Stimulated activated CD4-positive, alpha-beta T cell treated with anti-CD3 and anti-CD28 coated beads, Interleukin-4, amount 100 ng/mL, for 48 hours (primary cell): ENCODE data around the gene DLX4.

Experiments used
- DNase-seq, 2 donors: peaks; one replicate each; pipeline ENCODE4 v3.0.0-alpha.2; 2020; ENCODE audit warnings: low read depth in 2 of 2

The DLX4 gene

DNA sequence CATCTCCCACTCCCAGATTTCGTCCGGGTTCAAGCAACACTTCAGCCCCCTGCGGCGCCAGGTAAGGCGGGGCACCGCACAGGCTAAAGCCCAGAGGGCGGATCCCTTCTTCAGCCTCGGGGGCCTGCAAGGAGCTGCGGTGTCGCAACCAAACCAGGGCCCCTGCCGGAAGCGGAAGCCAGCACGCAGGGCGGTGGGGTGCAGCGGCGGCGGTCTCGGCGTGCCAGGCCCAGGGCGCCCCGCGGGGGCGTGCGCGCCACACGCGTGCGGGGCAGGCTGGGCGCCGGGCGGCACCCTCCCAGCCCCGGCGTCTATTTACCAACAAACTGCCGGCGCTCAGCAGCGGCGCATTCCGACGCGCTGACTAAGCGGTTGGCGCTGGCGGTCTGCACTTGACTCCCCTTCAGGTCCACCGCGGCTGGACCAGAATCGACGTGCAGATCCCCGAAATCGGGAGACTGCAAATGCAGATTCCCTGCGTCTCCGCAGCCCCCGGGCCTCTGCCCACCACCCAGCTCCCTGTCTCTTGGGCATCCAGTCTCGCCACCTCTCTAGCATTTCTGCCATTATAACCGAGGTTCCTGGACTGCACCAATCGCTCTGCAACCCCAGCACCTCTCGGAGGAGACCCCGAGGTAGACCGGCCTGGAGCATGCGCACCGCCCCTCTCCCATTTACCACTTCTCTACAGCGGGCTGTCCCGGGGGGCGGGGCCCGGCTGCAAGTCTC lies 421 bp upstream of the DLX4 start:
- peak; percentile 64 to 69 for DNase-seq

DNA sequence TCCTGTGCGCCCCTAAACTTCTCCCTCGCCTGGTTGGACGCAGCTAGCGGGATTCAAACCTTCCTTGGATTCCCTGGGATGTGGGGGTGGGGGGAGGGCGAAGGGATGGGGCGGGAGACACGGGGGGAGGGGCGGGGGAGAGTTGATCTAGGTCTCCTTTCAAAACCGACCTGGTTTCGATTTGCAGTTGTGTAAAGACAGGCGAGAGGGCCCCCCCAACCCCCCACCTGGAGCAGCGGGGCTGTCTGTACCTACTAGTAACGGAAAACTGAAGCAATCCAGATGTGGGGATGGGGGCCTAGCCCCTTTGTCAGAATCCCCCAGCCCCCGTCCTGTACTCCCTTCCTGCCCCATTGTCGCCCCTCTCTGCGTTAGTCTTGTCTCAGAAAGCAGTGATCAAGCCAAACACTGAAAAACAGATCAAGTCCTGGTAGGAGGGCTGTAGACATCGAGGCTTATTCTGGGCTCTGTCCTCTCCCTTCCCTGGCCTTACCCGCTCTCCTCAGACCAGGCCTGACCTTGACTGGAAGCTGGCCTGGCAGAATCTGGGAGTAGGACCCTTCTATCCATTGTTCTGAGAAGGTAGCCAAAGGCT lies 902 bp downstream of the DLX4 start:
- DNase-seq = no peak

DNA sequence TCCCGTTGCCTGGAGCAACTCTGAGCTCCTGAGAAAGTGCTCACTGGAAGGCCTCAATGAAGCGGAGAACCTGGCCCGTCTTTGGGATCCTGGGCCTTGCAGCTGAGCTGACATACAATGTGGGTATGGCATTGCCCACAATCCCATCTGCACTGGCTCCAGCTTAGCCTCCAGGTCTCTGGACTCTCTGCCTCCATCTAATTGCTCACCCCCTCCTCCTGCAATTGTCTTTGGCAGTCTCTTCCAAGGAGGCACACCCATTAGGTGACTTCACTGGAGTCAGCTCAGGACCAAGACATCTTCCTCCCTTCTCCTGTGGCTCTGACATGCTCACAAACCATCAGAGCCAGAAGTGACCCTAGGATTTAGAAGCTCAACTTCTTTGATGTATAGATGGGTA lies 1.5 kb downstream of the DLX4 start:
- no peak for DNase-seq

DNA sequence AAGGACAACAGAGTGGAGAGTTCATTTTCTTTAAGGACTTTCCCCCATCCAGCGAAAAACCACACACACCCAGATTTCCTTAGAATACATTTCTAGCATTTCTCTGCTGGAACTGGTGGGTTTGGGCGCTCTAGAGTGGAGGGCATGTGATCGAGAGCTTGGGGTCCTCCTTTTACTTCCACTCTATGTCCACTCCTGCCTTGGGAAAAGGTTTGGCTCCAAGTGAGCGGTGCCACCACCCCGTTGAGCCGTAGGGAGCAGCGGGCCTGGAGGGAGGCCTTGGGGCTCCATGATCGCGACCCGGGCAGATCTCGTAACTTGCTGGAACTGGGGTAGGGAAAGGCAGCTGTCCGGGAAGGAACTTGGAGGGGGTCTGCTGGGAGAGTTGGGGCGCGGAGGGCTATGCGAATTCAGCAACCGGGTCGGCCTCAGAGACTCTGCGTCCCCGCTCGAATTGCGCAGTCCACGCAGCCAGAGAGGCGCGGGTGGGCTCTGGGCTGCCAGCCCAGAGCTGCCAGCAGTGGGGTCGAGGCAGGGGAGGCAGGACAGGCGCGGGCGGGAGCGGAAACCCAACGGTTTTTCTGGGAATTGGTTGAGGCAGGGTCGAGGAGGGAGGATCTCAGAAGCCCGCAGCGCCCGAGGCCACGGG lies 2.3 kb downstream of the DLX4 start:
- DNase-seq = no peak

DNA sequence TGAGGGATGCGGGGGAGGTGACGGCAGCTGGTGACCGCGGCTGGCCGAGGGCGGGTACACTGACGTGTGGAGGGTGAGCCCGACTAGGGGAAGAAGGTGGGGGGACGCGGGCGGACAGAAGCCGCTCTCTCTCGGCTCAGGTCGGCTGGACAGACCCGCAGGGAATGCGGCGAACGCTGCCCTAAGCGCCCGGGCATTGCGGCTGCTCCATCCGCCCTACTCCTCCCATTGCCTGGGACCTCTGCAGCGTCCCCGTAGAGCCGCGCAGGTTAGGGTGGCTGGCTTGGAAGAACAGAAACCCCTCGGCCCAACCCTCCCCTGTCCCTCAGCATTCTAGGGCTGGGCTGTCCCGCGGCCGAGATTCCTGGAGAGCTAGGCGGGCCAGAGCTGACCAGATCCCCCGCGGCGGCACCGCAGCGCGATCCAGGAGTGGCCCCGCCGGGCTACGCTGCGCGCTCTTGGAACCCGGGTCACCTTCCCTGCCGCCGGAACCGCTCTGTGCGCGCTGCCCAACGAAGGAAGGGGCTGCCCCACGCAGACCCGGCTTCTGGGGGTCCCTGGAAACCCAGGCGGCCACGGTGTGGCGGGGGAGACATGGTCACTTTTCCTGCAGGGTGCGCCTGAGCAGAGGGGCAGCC lies 3.0 kb downstream of the DLX4 start:
- DNase-seq = no peak

DNA sequence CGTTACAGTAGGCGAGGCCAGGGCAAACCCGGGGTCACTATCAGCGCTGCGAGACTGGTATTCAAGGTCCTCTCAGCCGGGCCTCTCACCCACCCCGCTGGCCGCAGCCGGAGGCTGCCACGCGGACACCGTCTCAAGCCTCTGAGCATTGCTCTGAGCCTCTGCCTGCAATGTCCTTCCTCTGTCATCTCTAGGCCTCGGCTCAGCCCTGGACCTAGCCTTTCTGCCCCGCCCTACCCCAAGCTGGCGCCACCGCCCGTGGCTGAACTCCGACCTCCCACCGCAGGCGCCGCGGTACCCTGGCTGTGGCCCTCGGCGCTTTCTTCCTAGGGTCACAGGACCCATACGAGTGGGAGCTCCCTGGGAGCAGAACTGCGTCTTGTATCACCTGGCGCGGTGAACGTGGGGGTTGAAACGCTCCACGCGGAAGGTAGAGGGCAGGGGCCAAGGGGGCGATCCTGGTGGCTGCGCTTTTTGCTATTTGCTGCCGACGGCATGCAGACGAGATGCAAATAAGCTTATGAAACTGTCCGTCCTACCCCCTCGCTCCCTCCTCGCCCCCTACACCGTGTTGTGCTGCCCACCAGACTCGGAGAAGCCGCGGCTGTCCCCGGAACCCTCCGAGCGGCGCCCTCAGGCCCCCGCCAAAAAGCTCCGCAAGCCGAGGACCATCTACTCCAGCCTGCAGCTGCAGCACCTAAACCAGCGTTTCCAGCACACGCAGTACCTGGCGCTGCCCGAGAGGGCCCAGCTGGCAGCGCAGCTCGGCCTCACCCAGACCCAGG lies 3.7 kb downstream of the DLX4 start:
- no peak for DNase-seq

DNA sequence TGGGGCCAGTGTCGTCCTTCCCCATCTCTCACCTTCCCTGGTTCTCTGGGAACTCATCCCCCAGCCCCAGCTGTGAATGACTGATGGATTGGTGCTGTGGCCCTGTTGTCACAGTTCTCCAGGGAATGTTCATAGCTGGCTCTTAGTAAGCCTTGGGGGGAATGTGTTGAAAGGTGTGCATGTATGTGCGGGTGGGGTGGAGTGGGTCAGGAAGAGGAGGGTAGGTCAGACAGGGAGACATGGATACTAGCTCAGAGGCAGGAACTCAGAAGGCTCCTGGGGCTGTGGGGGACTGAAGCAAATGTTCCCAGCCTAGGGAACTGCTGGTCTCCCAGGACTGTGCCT lies 4.3 kb downstream of the DLX4 start:
- no peak for DNase-seq

DNA sequence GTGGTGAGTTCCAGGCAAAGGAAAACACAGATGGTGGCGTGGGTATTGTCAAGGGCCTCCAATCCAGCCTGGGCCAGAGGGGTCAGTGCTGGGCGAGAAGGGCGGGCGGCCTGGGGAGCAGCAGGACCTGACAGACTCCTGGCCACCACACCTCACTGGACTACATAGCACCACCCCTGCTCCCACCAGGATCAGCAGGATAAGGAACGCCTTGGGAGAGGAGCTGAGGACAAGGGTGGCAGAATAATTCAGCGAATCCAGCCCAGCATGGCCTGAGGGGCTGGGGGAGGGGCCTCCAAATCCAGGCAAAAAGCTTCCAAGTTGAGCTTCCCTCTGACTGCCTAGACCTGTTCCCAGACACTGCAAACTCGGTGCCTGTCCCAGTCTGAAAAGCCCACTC lies 6.5 kb downstream of the DLX4 start:
- DNase-seq = no peak

DNA sequence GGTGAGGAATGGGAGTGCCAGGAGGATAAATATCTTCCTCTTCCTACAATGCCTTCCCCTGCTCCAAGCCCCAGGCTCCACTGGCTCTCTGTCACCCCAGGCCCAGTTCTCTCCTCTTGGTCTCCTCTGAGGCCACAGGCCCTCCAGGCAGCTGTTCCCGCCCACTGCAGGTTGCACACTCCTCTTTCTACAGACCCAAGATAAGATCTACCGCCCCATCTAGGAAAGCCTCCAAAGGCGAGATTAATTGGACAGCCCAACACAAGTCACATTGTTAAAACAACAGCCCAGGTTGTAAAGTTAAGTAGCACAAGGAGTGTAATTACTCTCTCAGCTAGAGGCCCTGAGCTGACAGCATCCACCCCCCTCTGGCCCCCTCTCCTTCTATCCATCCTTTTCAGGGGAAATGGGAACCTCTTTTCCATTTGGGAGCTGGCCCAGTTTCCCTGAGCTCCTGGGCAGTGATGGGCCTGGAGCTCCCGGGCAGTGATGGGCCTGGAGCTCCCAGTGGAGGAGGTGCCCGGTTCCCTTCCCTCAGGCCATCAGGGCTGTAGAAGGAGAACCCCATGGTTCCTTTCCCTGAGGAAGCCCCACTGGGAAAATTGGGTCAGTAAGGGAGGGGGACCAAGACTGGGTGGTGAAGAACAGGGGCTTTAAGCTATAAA lies 7.3 kb downstream of the DLX4 start:
- DNase-seq = no peak

DNA sequence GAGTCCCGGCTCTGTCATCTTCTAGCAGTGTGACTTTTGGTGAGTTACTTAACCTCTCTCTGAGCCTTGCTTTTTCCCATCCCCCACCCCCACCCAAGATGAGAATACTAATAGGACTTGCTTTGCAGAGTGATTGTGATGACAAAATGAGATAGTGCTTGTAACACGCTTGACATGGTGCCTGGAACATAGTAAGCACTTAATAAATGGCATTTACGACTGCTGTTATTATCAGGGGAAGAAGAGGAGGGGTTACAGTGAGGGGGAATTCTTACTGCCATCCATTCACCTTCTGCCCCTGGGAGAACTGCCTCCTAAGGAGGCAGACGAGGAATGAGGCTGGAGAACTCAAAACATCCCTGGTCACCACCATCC lies 7.8 kb downstream of the DLX4 start:
- no peak for DNase-seq

DNA sequence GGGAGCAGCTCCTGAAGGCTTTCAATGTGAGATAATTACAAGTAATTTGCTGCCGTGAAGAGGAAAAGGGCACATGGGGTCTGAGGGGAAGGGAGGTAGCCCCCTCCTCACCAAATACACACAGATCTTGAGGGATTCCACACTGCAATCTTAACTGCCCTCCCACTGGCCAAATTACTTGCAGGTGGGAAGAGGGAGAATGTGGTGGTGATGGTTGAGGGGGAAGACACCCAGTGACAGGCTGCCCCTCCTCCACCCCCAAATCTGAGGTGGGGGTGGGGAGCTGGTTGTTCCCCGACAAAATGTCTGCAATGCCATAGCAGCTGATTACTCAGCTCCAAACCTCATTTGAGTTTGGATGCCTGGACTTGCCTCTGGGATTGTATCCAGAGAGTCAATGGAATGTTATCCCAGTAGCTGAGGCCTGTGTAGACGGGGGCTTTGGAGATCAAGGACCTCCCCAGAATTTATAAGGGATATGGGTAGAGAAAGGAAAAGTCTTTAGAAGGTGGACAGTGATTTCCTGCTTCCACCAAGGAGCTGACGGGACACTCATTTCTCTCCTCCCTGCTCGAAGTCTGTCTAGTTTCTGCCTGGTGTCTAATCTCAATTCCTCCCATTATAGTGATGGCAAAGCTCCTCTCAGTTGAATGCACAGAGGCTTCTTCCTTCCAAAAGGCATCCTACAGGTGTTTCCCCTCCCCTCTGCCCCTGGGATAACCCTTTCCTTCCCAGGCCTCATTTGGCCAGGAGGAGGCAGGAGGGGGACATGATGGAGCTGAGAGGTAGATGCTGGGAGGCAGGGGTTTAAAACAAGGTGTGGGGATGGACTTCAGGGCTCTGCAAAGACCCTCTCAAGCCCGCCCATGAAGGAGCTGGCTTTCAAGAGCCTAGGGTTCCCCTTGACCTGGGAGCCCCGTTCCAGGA lies 8.7 kb downstream of the DLX4 start:
- DNase-seq = no peak

DNA sequence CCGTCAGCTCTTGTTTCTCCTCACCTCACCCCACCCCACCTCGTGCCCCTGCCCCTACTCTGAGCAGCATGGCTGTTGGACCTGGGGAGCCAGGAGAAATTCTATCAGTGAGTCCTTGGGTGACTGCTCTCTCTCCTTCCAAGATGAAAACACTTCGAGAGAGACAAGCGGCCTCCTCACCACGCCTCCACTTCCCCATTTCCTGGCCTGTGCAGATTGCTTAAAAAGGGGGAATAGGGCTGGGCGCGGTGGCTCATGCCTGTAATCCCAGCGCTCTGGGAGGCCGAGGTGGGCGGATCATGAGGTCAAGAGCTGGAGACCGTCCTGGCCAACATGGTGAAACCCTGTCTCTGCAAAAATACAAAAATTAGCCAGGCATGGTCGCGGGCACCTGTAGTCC lies 9.5 kb downstream of the DLX4 start:
- no peak for DNase-seq

DNA sequence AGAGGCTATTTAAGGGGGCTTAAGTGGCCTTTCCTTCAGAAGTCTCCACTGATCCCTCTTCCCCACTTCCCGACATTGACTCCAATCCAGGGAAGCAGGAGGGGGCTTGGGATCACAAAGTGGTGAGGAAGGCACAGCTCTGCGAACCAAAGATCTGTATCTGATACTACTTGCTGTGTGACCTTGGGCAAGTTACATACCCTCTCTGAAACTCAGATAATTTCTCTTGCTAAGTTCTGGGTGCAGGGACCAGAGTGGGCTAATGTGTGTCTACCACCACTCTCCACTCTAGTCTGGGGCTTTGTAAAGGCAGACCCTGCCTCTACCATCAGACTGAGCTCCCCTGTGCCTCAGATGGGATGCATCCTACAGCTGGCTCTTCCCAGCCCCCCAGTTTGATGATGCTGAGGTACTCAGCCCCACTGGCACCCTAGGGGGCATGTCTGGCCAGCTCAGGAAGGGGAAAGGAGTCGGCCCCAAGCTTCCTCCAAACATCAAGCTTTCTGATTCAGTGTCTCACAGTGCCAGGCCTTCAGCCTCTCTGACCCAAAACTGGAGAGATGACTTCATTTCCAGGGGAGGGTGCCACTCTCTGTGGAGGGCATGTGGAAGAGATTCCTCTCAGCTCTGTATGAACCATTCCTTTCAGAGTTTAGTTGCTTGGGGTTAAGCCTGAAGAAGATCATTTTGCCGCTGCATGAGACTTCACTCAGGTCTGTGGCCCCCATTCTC lies 10.9 kb downstream of the DLX4 start:
- no peak for DNase-seq

DNA sequence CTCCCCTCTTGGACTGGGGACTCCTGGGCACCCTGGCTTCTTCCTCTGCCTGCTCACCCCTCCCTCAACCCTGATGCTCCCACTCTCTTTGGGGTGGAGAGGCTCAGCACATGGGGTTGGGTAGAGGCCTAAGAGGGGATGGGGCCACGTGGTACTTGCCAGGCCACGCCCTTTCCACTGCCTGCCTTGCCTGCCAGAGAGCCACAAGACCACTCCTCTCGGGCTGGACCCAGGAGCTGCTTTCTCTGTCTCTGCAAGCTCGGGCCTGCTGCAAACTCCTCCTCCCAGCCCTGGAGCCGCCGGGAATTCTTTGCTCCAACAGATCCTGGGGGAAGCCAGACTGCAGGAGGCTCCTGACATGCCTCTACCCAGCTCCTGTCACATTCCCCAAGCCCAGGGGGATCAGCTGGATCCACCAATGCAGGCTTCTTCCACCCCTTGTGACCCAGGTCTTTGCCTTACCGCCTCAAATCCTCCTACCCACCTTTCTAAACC lies 11.8 kb downstream of the DLX4 start:
- DNase-seq = no peak

DNA sequence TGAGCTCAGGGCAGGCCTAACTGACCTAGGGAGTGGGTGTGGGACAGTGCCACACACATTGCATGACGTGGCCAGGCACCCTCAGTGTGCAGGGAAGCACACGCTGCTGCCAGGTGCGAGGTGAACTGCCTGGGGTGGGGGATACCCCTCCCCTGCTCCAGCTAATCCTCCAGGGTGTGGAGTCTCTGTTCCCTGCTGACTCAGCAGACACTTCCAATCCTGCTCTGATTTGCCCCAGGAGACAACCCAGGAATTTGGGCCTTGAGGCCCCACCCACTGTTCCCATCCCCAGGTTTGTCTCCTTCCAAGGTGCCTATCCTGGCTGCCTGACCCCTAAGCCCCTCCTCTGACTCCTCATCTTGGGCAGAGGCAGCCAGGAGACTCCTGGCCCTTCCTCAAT lies 15.3 kb downstream of the DLX4 start:
- no peak for DNase-seq

DNA sequence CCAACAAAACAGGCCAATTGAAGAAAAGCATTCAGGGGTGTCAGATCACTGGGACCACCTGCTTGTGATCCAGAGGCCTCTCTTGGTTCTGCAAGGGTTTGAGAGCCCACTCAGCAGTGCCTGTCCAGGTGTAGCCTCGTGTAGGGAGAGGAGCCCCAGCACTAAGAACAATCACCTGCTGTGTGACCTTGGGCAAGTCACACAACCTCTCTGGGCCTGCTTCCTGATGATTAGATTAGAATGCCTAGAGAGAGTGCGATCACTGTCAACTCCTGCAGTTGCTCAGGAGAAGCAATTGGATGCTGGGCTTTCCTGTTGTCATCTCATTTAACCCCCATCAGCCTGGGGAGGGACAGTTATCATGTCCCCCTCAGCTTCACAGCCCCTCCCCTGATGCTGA lies 15.8 kb downstream of the DLX4 start:
- no peak for DNase-seq

DNA sequence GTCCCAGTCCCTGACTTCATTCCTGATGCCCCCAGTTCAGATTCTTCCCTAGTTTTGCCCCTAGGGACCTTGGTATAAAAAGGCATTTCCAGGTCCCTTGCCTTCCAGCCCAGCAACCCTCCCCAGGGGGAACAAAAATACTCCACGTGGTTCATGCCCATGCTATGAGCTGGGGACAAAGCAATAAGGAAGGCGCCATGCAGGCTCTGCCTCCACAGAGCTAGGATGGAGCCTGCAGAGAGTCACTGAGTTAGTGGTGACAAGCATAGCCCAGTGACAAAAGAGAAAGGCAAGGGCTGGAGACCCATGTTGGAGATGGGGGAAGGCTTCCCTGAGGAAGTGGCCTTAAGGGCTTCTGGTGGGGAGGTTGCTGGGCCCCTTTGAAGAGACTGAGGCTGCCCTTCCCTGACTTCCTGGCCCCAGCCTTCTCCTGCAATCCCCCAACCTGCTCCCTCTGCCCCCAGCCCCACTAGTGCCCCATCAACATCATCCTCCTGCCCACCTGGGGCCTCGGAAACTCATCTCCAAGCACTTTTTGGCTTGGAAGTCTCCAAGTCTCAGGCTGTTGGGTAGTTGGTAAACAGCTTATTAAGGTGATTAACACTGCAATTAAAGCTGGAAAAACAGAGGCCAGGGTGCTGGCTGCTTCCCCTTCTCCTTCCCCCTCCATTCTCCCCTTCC lies 16.5 kb downstream of the DLX4 start:
- no peak for DNase-seq

DNA sequence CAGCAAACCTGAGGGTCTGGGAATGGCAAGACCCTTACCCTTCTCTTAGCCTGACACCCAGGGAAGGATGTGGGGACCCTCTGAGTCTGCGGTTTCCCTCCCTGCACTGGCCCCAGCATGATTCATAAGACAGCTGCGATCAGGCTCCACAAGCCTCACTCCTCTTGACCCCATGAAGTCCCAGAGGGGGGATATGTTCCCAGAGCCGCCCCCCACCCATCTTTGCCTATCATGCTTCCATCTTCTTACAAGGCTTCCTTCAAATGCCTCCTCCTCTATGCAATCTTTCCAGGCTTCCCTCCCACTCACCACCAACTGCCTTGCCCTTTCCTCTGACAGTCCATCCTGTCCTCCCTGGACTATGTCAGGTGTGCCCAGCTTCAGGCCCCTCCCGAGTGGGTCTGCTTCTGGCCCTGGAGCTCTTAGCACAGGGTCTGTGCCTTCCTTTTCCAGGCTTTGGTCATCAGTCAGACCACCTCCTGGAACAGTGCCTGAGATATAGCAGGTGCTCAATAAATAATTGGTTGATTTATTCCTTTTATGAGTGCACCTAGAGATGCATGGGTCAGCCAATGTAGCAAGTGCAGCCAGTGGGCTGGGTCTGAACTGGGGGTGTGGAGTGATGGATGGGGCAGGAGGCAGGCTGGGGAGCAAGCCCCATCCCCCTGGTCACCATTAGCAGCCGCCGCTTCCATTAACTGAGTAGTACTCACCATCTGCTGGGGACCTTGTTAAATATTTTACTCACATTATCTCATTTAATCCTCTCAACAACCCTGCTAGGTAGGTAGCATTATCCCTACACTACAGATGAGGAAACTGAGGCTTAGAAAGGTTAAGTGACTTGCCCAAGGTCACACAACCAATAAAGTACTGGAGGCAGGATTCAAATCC lies 17.7 kb downstream of the DLX4 start:
- DNase-seq = no peak
